CD14-positive monocyte (primary cell): ENCODE measurements around the gene KRTAP24-1. TPM values are rescaled to one million over a fixed set of nuclear protein-coding genes. Genes with fewer than 3 reads are reported as not detected.

ENCODE experiments used
- DNase-seq, 3 donors: peaks; one replicate each; pipeline ENCODE4 v3.0.0-alpha.2; 2011 to 2022
- H2AFZ ChIP-seq: 2 replicates; pipeline ENCODE4 v1.6.0; 2012; ENCODE audit warnings: mild to moderate bottlenecking, low read depth, low read length, inconsistent platforms; ENCODE audit not compliant: insufficient read depth, poor library complexity, severe bottlenecking
- H3K27ac ChIP-seq, 2 donors: 1 replicate in 1 of 2; 2 replicates in 1 of 2; pipeline ENCODE4 v1.5.1; 2012 to 2013; ENCODE audit warnings: low read length in 2 of 2, control low read depth in 1 of 2, inconsistent platforms in 1 of 2, low read depth in 1 of 2, mild to moderate bottlenecking in 1 of 2
- H3K27me3 ChIP-seq, 2 donors: one replicate each; pipeline versions ENCODE4 v1.6.0 to v1.6.1; 2011 to 2013; ENCODE audit warnings: low read length in 2 of 2; ENCODE audit not compliant: control insufficient read depth in 2 of 2, insufficient read depth in 2 of 2
- H3K36me3 ChIP-seq, 2 donors: replicated peaks in 1 of 2; 1 replicate in 1 of 2; 2 replicates in 1 of 2; pipeline versions ENCODE4 v1.5.1 to v1.6.1; 2012 to 2013; ENCODE audit warnings: low read length in 2 of 2, control low read depth in 1 of 2, inconsistent platforms in 1 of 2, mild to moderate bottlenecking in 1 of 2; ENCODE audit not compliant: insufficient read depth in 2 of 2, control insufficient read depth in 1 of 2
- H3K4me1 ChIP-seq, 2 donors: 1 replicate in 1 of 2; 2 replicates in 1 of 2; pipeline versions ENCODE4 v1.5.1 to v1.6.1; 2012 to 2013; ENCODE audit warnings: low read length in 2 of 2, control low read depth in 1 of 2, inconsistent platforms in 1 of 2, mild to moderate bottlenecking in 1 of 2, moderate library complexity in 1 of 2; ENCODE audit not compliant: insufficient read depth in 2 of 2, control insufficient read depth in 1 of 2
- H3K4me2 ChIP-seq: replicated peaks from 2 replicates; pipeline ENCODE3; 2012; ENCODE audit warnings: low read length, moderate library complexity, mild to moderate bottlenecking; ENCODE audit not compliant: poor library complexity, severe bottlenecking; ENCODE audit errors: extremely low read depth
- H3K4me3 ChIP-seq, 3 experiments: fragments of 200-600 bp in 1 of 3; sonication (generic) in 1 of 3; replicated peaks in 1 of 3; 1 replicate in 2 of 3; 2 replicates in 1 of 3; pipeline ENCODE4 v1.5.1; 2011 to 2013; ENCODE audit warnings: low read length in 3 of 3, mild to moderate bottlenecking in 3 of 3, control low read depth in 2 of 3, low read depth in 2 of 3, inconsistent platforms in 1 of 3, moderate library complexity in 1 of 3
- H3K79me2 ChIP-seq: 2 replicates; pipeline ENCODE4 v1.6.0; 2012; ENCODE audit warnings: mild to moderate bottlenecking, control low read depth, inconsistent platforms, low read length, moderate library complexity; ENCODE audit not compliant: insufficient read depth
- H3K9ac ChIP-seq: 2 replicates; pipeline ENCODE4 v1.6.0; 2017; ENCODE audit warnings: low read length, mild to moderate bottlenecking; ENCODE audit not compliant: insufficient read depth, poor library complexity, severe bottlenecking
- H3K9me3 ChIP-seq, 2 donors: replicated peaks in 1 of 2; 1 replicate in 1 of 2; 2 replicates in 1 of 2; pipeline versions ENCODE4 v1.5.1 to v1.6.1; 2012 to 2013; ENCODE audit warnings: low read length in 2 of 2, control low read depth in 1 of 2; ENCODE audit not compliant: control insufficient read depth in 1 of 2, insufficient read depth in 1 of 2
- H4K20me1 ChIP-seq: 2 replicates; pipeline ENCODE4 v1.6.0; 2012; ENCODE audit warnings: mild to moderate bottlenecking, low read length, control low read depth, moderate library complexity; ENCODE audit not compliant: insufficient read depth
- H3K27ac Mint-ChIP-seq, 7 donors: one replicate each; pipeline ENCODE4 v1.8.0; 2020; ENCODE audit warnings: mild to moderate bottlenecking in 7 of 7, mixed read lengths in 7 of 7, moderate library complexity in 6 of 7, inconsistent platforms in 2 of 7
- H3K27me3 Mint-ChIP-seq, 3 donors: one replicate each; pipeline ENCODE4 v1.8.0; 2021 to 2022; ENCODE audit warnings: low read depth in 3 of 3, mild to moderate bottlenecking in 3 of 3, mixed read lengths in 3 of 3, moderate library complexity in 3 of 3, inconsistent platforms in 1 of 3
- H3K36me3 Mint-ChIP-seq, 2 donors: one replicate each; pipeline ENCODE4 v1.8.0; 2020; ENCODE audit warnings: mixed read lengths in 2 of 2, inconsistent platforms in 1 of 2, mild to moderate bottlenecking in 1 of 2
- H3K4me1 Mint-ChIP-seq: one replicate; pipeline ENCODE4 v1.8.0; 2020; ENCODE audit warnings: mild to moderate bottlenecking, mixed read lengths
- H3K4me3 Mint-ChIP-seq, 2 donors: one replicate each; pipeline ENCODE4 v1.8.0; 2020; ENCODE audit warnings: mild to moderate bottlenecking in 2 of 2, mixed read lengths in 2 of 2, moderate library complexity in 1 of 2
- H3K9me3 Mint-ChIP-seq, 7 donors: one replicate each; pipeline ENCODE4 v1.8.0; 2020 to 2022; ENCODE audit warnings: mixed read lengths in 7 of 7, mild to moderate bottlenecking in 6 of 7, moderate library complexity in 6 of 7, inconsistent platforms in 2 of 7
- CTCF ChIP-seq: fragments of 200-600 bp; IDR thresholded peaks from one replicate; pipeline ENCODE4 v1.8.0; 2022; ENCODE audit warnings: antibody characterized with exemption, mild to moderate bottlenecking
- WGBS: methylation state at CpG from one replicate; pipeline ENCODE4 v1.1.5; 2013; ENCODE audit warnings: missing lambda C conversion rate; ENCODE audit not compliant: insufficient coverage; 5-methylcytosine and 5-hydroxymethylcytosine counted together
- intact Hi-C, 2 donors: fragments of 100-400 bp; cut with micrococcal nuclease; formaldehyde crosslinking; loops; one replicate each; pipeline versions ENCODE4 v1.15.0 to v1.15.1; 2023
- polyA plus RNA-seq, 3 donors: library from polyadenylated mRNA; depleted of rRNA in 1 of 3; unstranded in 2 of 3; stranded (reverse) in 1 of 3; fragments of 300-500 nt in 2 of 3; fragments of >200 nt in 1 of 3; fragmentation: Illumina TruSeq in 2 of 3; gene quantifications; 1 replicate in 2 of 3; 2 replicates in 1 of 3; pipeline ENCODE4 v1.2.3, GENCODE V29; 2012 to 2021

Gene KRTAP24-1
- polyA plus RNA-seq, 3 donors = not detected

DNA sequence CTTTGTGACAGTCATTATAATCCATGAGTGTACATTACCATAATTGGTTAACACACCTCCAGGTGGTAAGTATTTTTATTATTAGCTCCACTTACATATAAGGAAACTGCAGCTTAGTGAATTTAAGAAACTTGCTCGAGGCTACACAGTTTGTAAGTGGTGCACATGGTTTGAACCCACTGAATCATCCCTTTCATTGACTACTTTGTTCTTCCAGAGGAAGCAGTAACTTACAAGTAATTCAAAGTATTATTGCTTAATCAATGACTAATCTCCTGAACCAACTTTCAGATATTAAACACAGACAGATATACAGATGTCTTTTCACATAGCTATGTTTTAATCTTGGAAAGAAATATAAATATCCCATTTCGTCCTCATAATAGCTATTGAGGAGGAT lies 48.1 kb downstream of the KRTAP24-1 start:
- H3K27me3 ChIP-seq = no peaks in the 10 kb centered on the region
- TF ChIP-seq CTCF = no peak
- DNase-seq = no peak
- Mint-ChIP-seq H3K27ac (no peak overlapping the region), H3K36me3 (no peaks in the 10 kb centered on the region), H3K9me3 (peaks cover 0 to 4% (median 1%) of the 10 kb centered on the region in 7 donors), H3K4me1 (no peaks in the 10 kb centered on the region), H3K27me3 (no peaks in the 10 kb centered on the region), H3K4me3 (no peak overlapping the region)
- intact Hi-C loops = no loop called here
- H4K20me1 ChIP-seq = no peaks in the 10 kb centered on the region
- H3K9me3 ChIP-seq = peaks cover 5 to 6% of the 10 kb centered on the region in 2 donors
- no peak overlapping the region for H3K4me2 ChIP-seq
- no peak overlapping the region for H3K4me3 ChIP-seq
- H3K4me1 ChIP-seq = no peaks in the 10 kb centered on the region
- no peak overlapping the region for H2AFZ ChIP-seq
- no peak overlapping the region for H3K27ac ChIP-seq
- no peaks in the 10 kb centered on the region for H3K79me2 ChIP-seq
- no peaks in the 10 kb centered on the region for H3K36me3 ChIP-seq
- no CpG with 5 or more reads among the region's 2 CpGs for WGBS
- H3K9ac ChIP-seq = no peak overlapping the region

- H3K9ac ChIP-seq = no peak overlapping the region
- no peaks in the 10 kb centered on the region for H3K79me2 ChIP-seq
- intact Hi-C loops = no loop called here
- H3K27ac Mint-ChIP-seq = no peak overlapping the region
- H3K4me2 ChIP-seq = no peak overlapping the region
- TF ChIP-seq CTCF = no peak
- no peak overlapping the region for H3K4me3 ChIP-seq
- H3K4me1 ChIP-seq = no peaks in the 10 kb centered on the region
- H4K20me1 ChIP-seq = no peaks in the 10 kb centered on the region
- H3K4me1 Mint-ChIP-seq = no peaks in the 10 kb centered on the region
- H2AFZ ChIP-seq = no peak overlapping the region
- H3K9me3 Mint-ChIP-seq = peaks cover 0 to 4% (median 1%) of the 10 kb centered on the region in 7 donors
- whole genome bisulfite sequencing = no CpG with 5 or more reads among the region's 3 CpGs
- no peaks in the 10 kb centered on the region for H3K36me3 ChIP-seq
- H3K27me3 Mint-ChIP-seq = no peaks in the 10 kb centered on the region
- no peaks in the 10 kb centered on the region for H3K27me3 ChIP-seq
- H3K4me3 Mint-ChIP-seq = no peak overlapping the region
- H3K9me3 ChIP-seq = peaks cover 5 to 6% of the 10 kb centered on the region in 2 donors
- H3K36me3 Mint-ChIP-seq = no peaks in the 10 kb centered on the region
- H3K27ac ChIP-seq = no peak overlapping the region
- no peak for DNase-seq
These were observed 48.7 kb downstream of the KRTAP24-1 start for GRCh38 chr21:30234050-30234449.
